COLO668 (cell line): ENCODE results near the gene PRKCA.

ENCODE experiments used
- DNase-seq: peaks from one replicate; lab custom pipeline; 2025; ENCODE audit not compliant: unreplicated experiment; lab: John Stamatoyannopoulos, UW

Gene PRKCA

GRCh38 chr17:66663041-66663606, 360.7 kb downstream of the PRKCA start:
- no peak for DNase-seq

- no peak for DNase-seq
Measured at GRCh38 chr17:66664336-66664735, 361.9 kb downstream of the PRKCA start.

GRCh38 chr17:66665194-66665593, 362.8 kb downstream of the PRKCA start:
- DNase-seq: no peak

GRCh38 chr17:66667090-66667489, 364.7 kb downstream of the PRKCA start:
- DNase-seq: no peak

GRCh38 chr17:66667491-66668030, 365.1 kb downstream of the PRKCA start:
- no peak for DNase-seq

GRCh38 chr17:66670206-66670605, 367.8 kb downstream of the PRKCA start:
- no peak for DNase-seq

- DNase-seq: no peak
Measured at GRCh38 chr17:66671156-66671555, 368.7 kb downstream of the PRKCA start.

GRCh38 chr17:66673668-66674276, 371.4 kb downstream of the PRKCA start:
- DNase-seq: peak; percentile 15

GRCh38 chr17:66675273-66675990, 373.0 kb downstream of the PRKCA start:
- DNase-seq: no peak

GRCh38 chr17:66675991-66676371, 373.6 kb downstream of the PRKCA start:
- no peak for DNase-seq

- peak; percentile 47 for DNase-seq
Measured at GRCh38 chr17:66676421-66676820, 374.0 kb downstream of the PRKCA start.

GRCh38 chr17:66677201-66677981, 375.0 kb downstream of the PRKCA start:
- DNase-seq: no peak

GRCh38 chr17:66678061-66678460, 375.6 kb downstream of the PRKCA start:
- no peak for DNase-seq

- DNase-seq: no peak
Measured at GRCh38 chr17:66678827-66679226, 376.4 kb downstream of the PRKCA start.

- DNase-seq: no peak
Measured at GRCh38 chr17:66679631-66680517, 377.5 kb downstream of the PRKCA start.

- DNase-seq: no peak
Measured at GRCh38 chr17:66682283-66682682, 379.9 kb downstream of the PRKCA start.

GRCh38 chr17:66684261-66684660, 381.8 kb downstream of the PRKCA start:
- no peak for DNase-seq

- DNase-seq: no peak
Measured at GRCh38 chr17:66684731-66685130, 382.3 kb downstream of the PRKCA start.

- DNase-seq: no peak
Measured at GRCh38 chr17:66686601-66687000, 384.2 kb downstream of the PRKCA start.

GRCh38 chr17:66687570-66688284, 385.3 kb downstream of the PRKCA start:
- DNase-seq: no peak
